HL-60 (cell line): Measurements from ENCODE around the gene C1orf105.

ENCODE experiments used
- DNase-seq, 2 experiments: peaks; one replicate each; pipeline ENCODE4 v3.0.0-alpha.2; 2010 to 2020; ENCODE audit warnings: low read depth in 1 of 2, low spot score in 1 of 2
- H3K27ac ChIP-seq: fragments of 250-450 bp; sonication (Bioruptor Pico); replicated peaks from 2 replicates; pipeline ENCODE4 v1.5.1; 2020; ENCODE audit warnings: mild to moderate bottlenecking, moderate library complexity
- H3K27me3 ChIP-seq: fragments of 250-450 bp; sonication (Bioruptor Pico); 2 replicates; pipeline ENCODE4 v1.5.1; 2021; ENCODE audit warnings: mild to moderate bottlenecking, moderate library complexity; ENCODE audit not compliant: insufficient read depth, poor library complexity, severe bottlenecking
- H3K4me3 ChIP-seq: replicated peaks from 2 replicates; pipeline ENCODE4 v1.5.1; 2011; ENCODE audit warnings: mild to moderate bottlenecking, control low read depth, low read length; ENCODE audit not compliant: insufficient read depth
- GABPA ChIP-seq: IDR thresholded peaks from 2 replicates; pipeline ENCODE4 v1.6.1; 2012; ENCODE audit warnings: low read depth
- POLR2AphosphoS5 ChIP-seq: IDR thresholded peaks from 2 replicates; pipeline ENCODE4 v1.6.1; 2012; ENCODE audit warnings: low read depth
- SPI1 ChIP-seq: IDR thresholded peaks from 2 replicates; pipeline ENCODE4 v1.6.1; 2012; ENCODE audit warnings: low read depth, mild to moderate bottlenecking, borderline replicate concordance
- TF ChIP-seq, protein P1 (sequence below): IDR thresholded peaks from one replicate; pipeline ENCODE4 v1.5.1; 2011; ENCODE audit warnings: low read length, control low read depth, inconsistent platforms; ENCODE audit not compliant: insufficient read depth
- TF ChIP-seq, protein P2 (sequence below): IDR thresholded peaks from 2 replicates; pipeline ENCODE4 v1.6.1; 2012; ENCODE audit warnings: low read depth; ENCODE audit not compliant: insufficient replicate concordance

C1orf105 gene

GRCh38 chr1:172416496-172417035 is 3.9 kb upstream of the C1orf105 start:
- Histone ChIP-seq H3K27ac (no peak overlapping the region), H3K27me3 (no peaks in the 10 kb centered on the region), H3K4me3 (no peak overlapping the region)
- TF ChIP-seq, protein P1, sequence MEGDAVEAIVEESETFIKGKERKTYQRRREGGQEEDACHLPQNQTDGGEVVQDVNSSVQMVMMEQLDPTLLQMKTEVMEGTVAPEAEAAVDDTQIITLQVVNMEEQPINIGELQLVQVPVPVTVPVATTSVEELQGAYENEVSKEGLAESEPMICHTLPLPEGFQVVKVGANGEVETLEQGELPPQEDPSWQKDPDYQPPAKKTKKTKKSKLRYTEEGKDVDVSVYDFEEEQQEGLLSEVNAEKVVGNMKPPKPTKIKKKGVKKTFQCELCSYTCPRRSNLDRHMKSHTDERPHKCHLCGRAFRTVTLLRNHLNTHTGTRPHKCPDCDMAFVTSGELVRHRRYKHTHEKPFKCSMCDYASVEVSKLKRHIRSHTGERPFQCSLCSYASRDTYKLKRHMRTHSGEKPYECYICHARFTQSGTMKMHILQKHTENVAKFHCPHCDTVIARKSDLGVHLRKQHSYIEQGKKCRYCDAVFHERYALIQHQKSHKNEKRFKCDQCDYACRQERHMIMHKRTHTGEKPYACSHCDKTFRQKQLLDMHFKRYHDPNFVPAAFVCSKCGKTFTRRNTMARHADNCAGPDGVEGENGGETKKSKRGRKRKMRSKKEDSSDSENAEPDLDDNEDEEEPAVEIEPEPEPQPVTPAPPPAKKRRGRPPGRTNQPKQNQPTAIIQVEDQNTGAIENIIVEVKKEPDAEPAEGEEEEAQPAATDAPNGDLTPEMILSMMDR, result no peak
- TF ChIP-seq, protein P2, sequence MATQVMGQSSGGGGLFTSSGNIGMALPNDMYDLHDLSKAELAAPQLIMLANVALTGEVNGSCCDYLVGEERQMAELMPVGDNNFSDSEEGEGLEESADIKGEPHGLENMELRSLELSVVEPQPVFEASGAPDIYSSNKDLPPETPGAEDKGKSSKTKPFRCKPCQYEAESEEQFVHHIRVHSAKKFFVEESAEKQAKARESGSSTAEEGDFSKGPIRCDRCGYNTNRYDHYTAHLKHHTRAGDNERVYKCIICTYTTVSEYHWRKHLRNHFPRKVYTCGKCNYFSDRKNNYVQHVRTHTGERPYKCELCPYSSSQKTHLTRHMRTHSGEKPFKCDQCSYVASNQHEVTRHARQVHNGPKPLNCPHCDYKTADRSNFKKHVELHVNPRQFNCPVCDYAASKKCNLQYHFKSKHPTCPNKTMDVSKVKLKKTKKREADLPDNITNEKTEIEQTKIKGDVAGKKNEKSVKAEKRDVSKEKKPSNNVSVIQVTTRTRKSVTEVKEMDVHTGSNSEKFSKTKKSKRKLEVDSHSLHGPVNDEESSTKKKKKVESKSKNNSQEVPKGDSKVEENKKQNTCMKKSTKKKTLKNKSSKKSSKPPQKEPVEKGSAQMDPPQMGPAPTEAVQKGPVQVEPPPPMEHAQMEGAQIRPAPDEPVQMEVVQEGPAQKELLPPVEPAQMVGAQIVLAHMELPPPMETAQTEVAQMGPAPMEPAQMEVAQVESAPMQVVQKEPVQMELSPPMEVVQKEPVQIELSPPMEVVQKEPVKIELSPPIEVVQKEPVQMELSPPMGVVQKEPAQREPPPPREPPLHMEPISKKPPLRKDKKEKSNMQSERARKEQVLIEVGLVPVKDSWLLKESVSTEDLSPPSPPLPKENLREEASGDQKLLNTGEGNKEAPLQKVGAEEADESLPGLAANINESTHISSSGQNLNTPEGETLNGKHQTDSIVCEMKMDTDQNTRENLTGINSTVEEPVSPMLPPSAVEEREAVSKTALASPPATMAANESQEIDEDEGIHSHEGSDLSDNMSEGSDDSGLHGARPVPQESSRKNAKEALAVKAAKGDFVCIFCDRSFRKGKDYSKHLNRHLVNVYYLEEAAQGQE, result no peak
- TF ChIP-seq SPI1 (no peak), POLR2AphosphoS5 (no peak), GABPA (no peak)
- DNase-seq, result no peak

DNA sequence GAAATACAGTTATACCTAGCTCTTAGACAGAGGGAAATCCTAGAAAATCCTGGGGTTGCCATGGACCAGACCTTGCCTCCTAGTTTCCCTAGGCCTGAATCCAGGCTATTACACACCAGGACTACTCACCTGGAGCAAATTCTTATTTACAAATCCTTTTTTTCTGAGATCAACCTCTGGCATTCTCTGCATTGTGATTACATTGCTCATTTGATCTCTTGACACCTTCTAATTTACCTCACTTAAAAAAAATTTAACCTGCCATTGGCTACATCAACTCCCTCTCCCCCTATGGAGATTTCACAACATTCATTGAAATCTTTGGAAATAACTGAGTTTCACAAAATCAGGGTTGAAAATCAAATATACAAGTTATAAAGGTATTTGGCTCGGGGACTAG is 2.9 kb upstream of the C1orf105 start:
- Histone ChIP-seq H3K27ac (no peak overlapping the region), H3K27me3 (no peaks in the 10 kb centered on the region), H3K4me3 (no peak overlapping the region)
- TF ChIP-seq GABPA, result no peak
- TF ChIP-seq, protein P2, result no peak
- no peak for DNase-seq

DNA sequence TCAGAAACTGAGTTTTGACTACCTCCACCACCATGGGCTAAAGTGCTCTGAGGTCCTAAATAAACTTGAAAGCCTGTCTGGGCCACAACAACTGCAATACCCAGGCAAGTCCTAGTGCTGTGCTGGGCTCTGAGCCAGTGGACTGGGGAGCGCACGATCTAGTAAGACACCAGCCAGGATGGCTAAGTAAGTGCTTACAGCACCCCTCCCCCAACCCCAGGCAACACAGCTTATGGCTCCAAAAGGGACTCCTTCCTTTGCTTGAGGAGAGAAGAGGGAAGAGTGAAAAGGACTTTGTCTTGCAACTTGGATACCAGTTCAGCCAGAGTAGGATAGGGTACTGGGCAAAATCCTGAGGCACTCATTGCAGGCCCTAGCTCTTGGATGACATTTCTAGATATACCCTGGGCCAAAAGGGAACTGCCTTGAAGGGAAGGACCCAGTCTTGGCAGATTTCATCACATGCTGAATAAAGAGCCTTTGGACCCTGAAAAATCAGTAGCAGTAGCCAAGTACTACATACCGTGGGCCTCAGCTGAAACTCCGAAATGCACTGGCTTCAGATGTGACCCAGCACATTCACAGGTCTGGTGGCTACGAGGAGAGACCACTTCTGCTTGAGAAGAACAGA is 1.6 kb downstream of the C1orf105 start:
- no peak for TF ChIP-seq POLR2AphosphoS5
- TF ChIP-seq, protein P2, result no peak
- TF ChIP-seq, protein P1, result no peak
- no peaks in the 10 kb centered on the region for H3K27me3 ChIP-seq
- no peak for DNase-seq
- no peak overlapping the region for H3K4me3 ChIP-seq
- H3K27ac ChIP-seq, result no peak overlapping the region
